H9 (cell line): ENCODE measurements around the gene TBL3. TPM values are rescaled to one million over a fixed set of nuclear protein-coding genes. Genes with fewer than 3 reads are reported as not detected.

Source experiments
- DNase-seq: peaks from one replicate; pipeline ENCODE4 v3.0.0-alpha.2; 2017
- H2AFZ ChIP-seq: one replicate; pipeline ENCODE4 v1.6.1; 2013; ENCODE audit warnings: mild to moderate bottlenecking, low read length, control low read depth, moderate library complexity
- H2AK5ac ChIP-seq: 2 replicates; pipeline ENCODE4 v1.6.1; 2013; ENCODE audit warnings: low read length, control low read depth, mixed read lengths; ENCODE audit not compliant: insufficient read length
- H2BK120ac ChIP-seq: one replicate; pipeline ENCODE4 v1.6.1; 2013; ENCODE audit warnings: low read depth, mild to moderate bottlenecking, low read length, control low read depth, inconsistent platforms; ENCODE audit not compliant: poor library complexity, severe bottlenecking
- H2BK12ac ChIP-seq: 2 replicates; pipeline ENCODE4 v1.6.1; 2013; ENCODE audit warnings: low read length, control low read depth, mixed read lengths, low read depth; ENCODE audit not compliant: insufficient read length
- H2BK15ac ChIP-seq: 2 replicates; pipeline ENCODE4 v1.6.1; 2013; ENCODE audit warnings: low read depth, low read length, control low read depth
- H2BK20ac ChIP-seq: one replicate; pipeline ENCODE4 v1.6.1; 2013; ENCODE audit warnings: low read depth, mild to moderate bottlenecking, low read length, control low read depth, inconsistent platforms; ENCODE audit not compliant: poor library complexity, severe bottlenecking
- H2BK5ac ChIP-seq: 2 replicates; pipeline ENCODE4 v1.6.1; 2013; ENCODE audit warnings: low read length, control low read depth, mixed read lengths; ENCODE audit not compliant: insufficient read length
- H3K14ac ChIP-seq: 2 replicates; pipeline ENCODE4 v1.6.1; 2013; ENCODE audit warnings: low read length, control low read depth; ENCODE audit not compliant: insufficient read depth
- H3K18ac ChIP-seq: 2 replicates; pipeline ENCODE4 v1.6.1; 2013; ENCODE audit warnings: low read depth, mild to moderate bottlenecking, mixed read lengths, low read length, control low read depth; ENCODE audit not compliant: insufficient read length
- H3K23ac ChIP-seq: 2 replicates; pipeline ENCODE4 v1.6.1; 2013; ENCODE audit warnings: low read length, control low read depth, mixed read lengths, low read depth; ENCODE audit not compliant: insufficient read length
- H3K23me2 ChIP-seq: 2 replicates; pipeline ENCODE4 v1.6.1; 2013; ENCODE audit warnings: low read depth, mild to moderate bottlenecking, mixed read lengths, low read length, control low read depth; ENCODE audit not compliant: insufficient read length, poor library complexity, severe bottlenecking
- H3K27ac ChIP-seq: 2 replicates; pipeline ENCODE4 v1.5.1; 2013; ENCODE audit warnings: low read length, control low read depth, mixed read lengths, low read depth; ENCODE audit not compliant: insufficient read length
- H3K27me3 ChIP-seq: 2 replicates; pipeline ENCODE4 v1.6.1; 2013; ENCODE audit warnings: low read length, control low read depth, inconsistent platforms; ENCODE audit not compliant: insufficient read depth
- H3K4ac ChIP-seq: 2 replicates; pipeline ENCODE4 v1.6.1; 2013; ENCODE audit warnings: low read depth, mild to moderate bottlenecking, control low read depth, inconsistent platforms, low read length, moderate library complexity
- H3K4me1 ChIP-seq: 2 replicates; pipeline ENCODE4 v1.6.1; 2013; ENCODE audit warnings: low read length, control low read depth, inconsistent platforms; ENCODE audit not compliant: insufficient read depth
- H3K4me2 ChIP-seq: 2 replicates; pipeline ENCODE4 v1.6.1; 2013; ENCODE audit warnings: low read length, control low read depth, mixed read lengths; ENCODE audit not compliant: insufficient read length, insufficient read depth
- H3K56ac ChIP-seq: 2 replicates; pipeline ENCODE4 v1.6.1; 2013; ENCODE audit warnings: low read depth, mild to moderate bottlenecking, mixed read lengths, low read length, control low read depth; ENCODE audit not compliant: insufficient read length
- H3K79me1 ChIP-seq: 2 replicates; pipeline ENCODE4 v1.6.1; 2013; ENCODE audit warnings: low read depth, mild to moderate bottlenecking, moderate library complexity, low read length, control low read depth, inconsistent platforms; ENCODE audit not compliant: insufficient read depth, poor library complexity, severe bottlenecking
- H3K79me2 ChIP-seq: 2 replicates; pipeline ENCODE4 v1.6.1; 2013; ENCODE audit warnings: low read length, control low read depth, inconsistent platforms; ENCODE audit not compliant: insufficient read depth
- H3K9ac ChIP-seq: 2 replicates; pipeline ENCODE4 v1.6.1; 2013; ENCODE audit warnings: low read length, control low read depth, mixed read lengths; ENCODE audit not compliant: insufficient read length; ENCODE audit errors: extremely low read depth
- H3K9me3 ChIP-seq: one replicate; pipeline ENCODE4 v1.6.1; 2013; ENCODE audit warnings: low read depth, low read length, inconsistent platforms; ENCODE audit not compliant: control insufficient read depth
- H3T11ph ChIP-seq: one replicate; pipeline ENCODE4 v1.6.1; 2013; ENCODE audit warnings: mild to moderate bottlenecking, low read length, control low read depth, inconsistent platforms
- H4K20me1 ChIP-seq: one replicate; pipeline ENCODE4 v1.6.1; 2013; ENCODE audit not compliant: control insufficient read depth, insufficient read length, insufficient read depth
- H4K5ac ChIP-seq: 2 replicates; pipeline ENCODE4 v1.6.1; 2013; ENCODE audit warnings: low read depth, mild to moderate bottlenecking, mixed read lengths, low read length, control low read depth; ENCODE audit not compliant: insufficient read length
- H4K8ac ChIP-seq: replicated peaks from 2 replicates; pipeline ENCODE4 v1.6.1; 2013; ENCODE audit warnings: low read length, control low read depth, mixed read lengths, low read depth; ENCODE audit not compliant: insufficient read length
- H4K91ac ChIP-seq: 2 replicates; pipeline ENCODE4 v1.6.1; 2013; ENCODE audit warnings: low read depth, mild to moderate bottlenecking, moderate library complexity, mixed read lengths, low read length, control low read depth; ENCODE audit not compliant: insufficient read length
- H3K27ac Mint-ChIP-seq, 3 experiments: 2 replicates in 2 of 3; 3 replicates in 1 of 3; pipeline ENCODE4 v1.8.0; 2020 to 2021; ENCODE audit warnings: mixed read lengths in 3 of 3, mild to moderate bottlenecking in 1 of 3, moderate library complexity in 1 of 3
- H3K27me3 Mint-ChIP-seq: 2 replicates; pipeline ENCODE4 v1.8.0; 2021; ENCODE audit warnings: low read depth, mild to moderate bottlenecking, moderate library complexity, mixed read lengths
- H3K36me3 Mint-ChIP-seq, 3 experiments: 2 replicates in 2 of 3; 3 replicates in 1 of 3; pipeline ENCODE4 v1.8.0; 2020 to 2021; ENCODE audit warnings: low read depth in 3 of 3, mixed read lengths in 3 of 3; ENCODE audit not compliant: insufficient read depth in 1 of 3
- H3K4me1 Mint-ChIP-seq, 2 experiments: 2 replicates each; pipeline ENCODE4 v1.8.0; 2020; ENCODE audit warnings: mixed read lengths in 2 of 2
- H3K4me3 Mint-ChIP-seq, 2 experiments: 2 replicates in 1 of 2; 3 replicates in 1 of 2; pipeline ENCODE4 v1.8.0; 2020 to 2021; ENCODE audit warnings: mild to moderate bottlenecking in 2 of 2, mixed read lengths in 2 of 2, moderate library complexity in 1 of 2
- H3K9me3 Mint-ChIP-seq, 2 experiments: 2 replicates in 1 of 2; 3 replicates in 1 of 2; pipeline ENCODE4 v1.8.0; 2020; ENCODE audit warnings: mild to moderate bottlenecking in 2 of 2, mixed read lengths in 2 of 2, moderate library complexity in 1 of 2
- WGBS: extraction: QIAGEN DNeasy Blood & Tissue Kit; methylation state at CpG from one replicate; pipeline ENCODE4 v1.1.7; 2013; ENCODE audit warnings: missing lambda C conversion rate, low lambda C conversion rate, mixed read lengths; ENCODE audit not compliant: insufficient read length; ENCODE audit errors: extremely low coverage; 5-methylcytosine and 5-hydroxymethylcytosine counted together
- total RNA-seq: library from RNA; stranded (reverse); gene quantifications from 2 replicates; pipeline ENCODE4 v1.2.1, GENCODE V29; 2021
- TF ChIP-seq, protein P1 (sequence below): fragments of 200-600 bp; sonication (generic); conservative IDR thresholded peaks from 3 replicates; pipeline ENCODE4 v1.8.0; 2021; ENCODE audit warnings: antibody characterized with exemption, mild to moderate bottlenecking

Gene TBL3
- total RNA-seq, 1 experiment from 2014 or later, result 54.0 TPM

DNA sequence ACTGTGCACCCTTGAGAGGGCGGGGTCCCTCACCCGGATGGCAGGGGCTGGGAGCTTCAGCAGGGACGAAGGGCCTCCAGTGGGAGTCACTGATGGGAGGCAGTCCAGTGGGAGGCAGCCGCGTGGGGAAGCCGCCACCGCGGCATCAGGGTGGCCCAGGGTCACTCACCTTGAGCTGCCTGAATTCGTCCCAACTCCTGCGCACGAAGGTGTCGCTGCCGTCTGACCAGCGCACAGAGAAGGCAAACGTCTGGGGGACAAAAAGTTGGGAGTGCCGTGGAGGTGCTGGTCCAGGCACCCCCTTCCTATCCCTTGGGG, 8.9 kb downstream of the TBL3 start:
- Histone ChIP-seq H3K4me1 (no peaks in the 10 kb centered on the region), H3K4me2 (no peak overlapping the region), H2BK120ac (no peak overlapping the region), H3K56ac (no peak overlapping the region), H3K14ac (no peak overlapping the region), H3K9me3 (no peaks in the 10 kb centered on the region), H4K91ac (no peak overlapping the region), H3K18ac (no peak overlapping the region), H2BK5ac (no peak overlapping the region), H2BK15ac (no peak overlapping the region), H2BK12ac (no peak overlapping the region), H3K9ac (no peak overlapping the region), H3T11ph (no peak overlapping the region), H3K23ac (no peak overlapping the region), H2AFZ (no peak overlapping the region), H3K27ac (no peak overlapping the region), H3K79me1 (no peaks in the 10 kb centered on the region), H3K27me3 (peaks cover 22% of the 10 kb centered on the region), H3K23me2 (peaks cover 24% of the 10 kb centered on the region), H4K8ac (no peak overlapping the region), H3K79me2 (no peaks in the 10 kb centered on the region; the same call in 1 of the 2 replicates), H3K4ac (no peak overlapping the region), H2BK20ac (no peak overlapping the region), H4K20me1 (peaks cover 2% of the 10 kb centered on the region), H2AK5ac (no peak overlapping the region), H4K5ac (no peak overlapping the region)
- no peak overlapping the region for H3K27ac Mint-ChIP-seq
- peak overlapping the region in 1 of 2 experiments; percentile 64; a peak in 1 of 5 replicates for H3K4me3 Mint-ChIP-seq
- H3K36me3 Mint-ChIP-seq, result peaks cover 5 to 19% (median 17%) of the 10 kb centered on the region in 3 experiments; a peak in 6 of 7 replicates
- no peak for DNase-seq
- no CpG with 5 or more reads among the region's 16 CpGs for WGBS
- H3K4me1 Mint-ChIP-seq, result peaks cover 19 to 26% of the 10 kb centered on the region in 2 experiments
- TF ChIP-seq, protein P1, sequence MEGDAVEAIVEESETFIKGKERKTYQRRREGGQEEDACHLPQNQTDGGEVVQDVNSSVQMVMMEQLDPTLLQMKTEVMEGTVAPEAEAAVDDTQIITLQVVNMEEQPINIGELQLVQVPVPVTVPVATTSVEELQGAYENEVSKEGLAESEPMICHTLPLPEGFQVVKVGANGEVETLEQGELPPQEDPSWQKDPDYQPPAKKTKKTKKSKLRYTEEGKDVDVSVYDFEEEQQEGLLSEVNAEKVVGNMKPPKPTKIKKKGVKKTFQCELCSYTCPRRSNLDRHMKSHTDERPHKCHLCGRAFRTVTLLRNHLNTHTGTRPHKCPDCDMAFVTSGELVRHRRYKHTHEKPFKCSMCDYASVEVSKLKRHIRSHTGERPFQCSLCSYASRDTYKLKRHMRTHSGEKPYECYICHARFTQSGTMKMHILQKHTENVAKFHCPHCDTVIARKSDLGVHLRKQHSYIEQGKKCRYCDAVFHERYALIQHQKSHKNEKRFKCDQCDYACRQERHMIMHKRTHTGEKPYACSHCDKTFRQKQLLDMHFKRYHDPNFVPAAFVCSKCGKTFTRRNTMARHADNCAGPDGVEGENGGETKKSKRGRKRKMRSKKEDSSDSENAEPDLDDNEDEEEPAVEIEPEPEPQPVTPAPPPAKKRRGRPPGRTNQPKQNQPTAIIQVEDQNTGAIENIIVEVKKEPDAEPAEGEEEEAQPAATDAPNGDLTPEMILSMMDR, result no peak
- H3K9me3 Mint-ChIP-seq, result no peaks in the 10 kb centered on the region
- H3K27me3 Mint-ChIP-seq, result peaks cover 40% of the 10 kb centered on the region
